Activated CD4-positive, alpha-beta memory T cell treated with anti-CD3 and anti-CD28 coated beads, Interleukin-2, amount 10 ng/mL, durations not matched to agents 7 days and 5 days (primary cell): Measurements from ENCODE around the gene C3orf20. TPM values are rescaled to one million over a fixed set of nuclear protein-coding genes. Genes with fewer than 3 reads are reported as not detected.

Experiments
- CTCF ChIA-PET: fragments of 350-600 bp; sonication (Branson Sonifier 250); formaldehyde crosslinking; loops from one replicate; lab custom pipeline; 2021; ENCODE audit warnings: antibody characterized with exemption, inconsistent platforms; lab: Charles Lee
- POLR2A ChIA-PET: fragments of 350-600 bp; sonication (Branson Sonifier 250); formaldehyde crosslinking; loops from one replicate; lab custom pipeline; 2021; ENCODE audit warnings: antibody characterized with exemption; lab: Charles Lee
- DNase-seq: peaks from one replicate; pipeline ENCODE4 v3.0.0-alpha.2; 2020
- H3K27ac Mint-ChIP-seq: one replicate; pipeline ENCODE4 v1.8.0; 2021; ENCODE audit warnings: mild to moderate bottlenecking, mixed read lengths
- H3K27me3 Mint-ChIP-seq: one replicate; pipeline ENCODE4 v1.8.0; 2021; ENCODE audit warnings: mixed read lengths
- H3K36me3 Mint-ChIP-seq: one replicate; pipeline ENCODE4 v1.8.0; 2021; ENCODE audit warnings: low read depth, mixed read lengths
- H3K4me1 Mint-ChIP-seq: one replicate; pipeline ENCODE4 v1.8.0; 2021; ENCODE audit warnings: mixed read lengths
- H3K4me3 Mint-ChIP-seq: one replicate; pipeline ENCODE4 v1.8.0; 2021; ENCODE audit warnings: mild to moderate bottlenecking, mixed read lengths
- H3K9me3 Mint-ChIP-seq: one replicate; pipeline ENCODE4 v1.8.0; 2021; ENCODE audit warnings: mixed read lengths
- total RNA-seq, 2 experiments: library from RNA; stranded (reverse); gene quantifications; one replicate each; pipeline ENCODE4 v1.2.3, GENCODE V29; 2021

The C3orf20 gene
- total RNA-seq, 2 experiments from 2014 or later = 0.23 TPM; not detected in 1

DNA sequence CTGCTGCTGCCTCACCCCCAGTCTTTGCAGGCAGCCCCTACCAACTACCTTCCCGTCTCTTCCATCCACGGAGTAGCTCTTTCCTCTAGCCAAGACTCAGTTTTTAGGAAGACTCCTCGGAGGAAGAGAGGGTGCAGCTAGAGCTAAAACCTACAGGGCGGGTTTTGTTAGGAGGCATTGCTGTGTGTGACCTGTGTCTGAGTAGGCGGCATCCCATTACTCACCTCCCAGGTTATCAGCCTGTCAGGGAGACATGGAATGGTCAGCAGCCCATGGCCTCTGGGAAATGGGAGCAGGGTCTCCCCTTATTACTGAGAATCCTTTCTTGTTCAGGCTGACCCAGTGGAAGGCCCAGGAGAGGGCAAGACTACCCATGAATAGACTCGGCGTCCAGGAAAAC is 100.1 kb downstream of the C3orf20 start:
- ChIA-PET CTCF (interaction anchor here (1.1 kb wide), 1 partner anchor 146 kb away, joined by 3 read pairs; no protein-coding TSS in a partner anchor), POLR2A (no interaction called here)
- H3K9me3 Mint-ChIP-seq = peaks cover 5% of the 10 kb centered on the region
- peaks cover 12% of the 10 kb centered on the region for H3K27me3 Mint-ChIP-seq
- no peak overlapping the region for H3K27ac Mint-ChIP-seq
- no peaks in the 10 kb centered on the region for H3K36me3 Mint-ChIP-seq
- DNase-seq = peak; percentile 6
- H3K4me3 Mint-ChIP-seq = no peak overlapping the region
- H3K4me1 Mint-ChIP-seq = no peaks in the 10 kb centered on the region

DNA sequence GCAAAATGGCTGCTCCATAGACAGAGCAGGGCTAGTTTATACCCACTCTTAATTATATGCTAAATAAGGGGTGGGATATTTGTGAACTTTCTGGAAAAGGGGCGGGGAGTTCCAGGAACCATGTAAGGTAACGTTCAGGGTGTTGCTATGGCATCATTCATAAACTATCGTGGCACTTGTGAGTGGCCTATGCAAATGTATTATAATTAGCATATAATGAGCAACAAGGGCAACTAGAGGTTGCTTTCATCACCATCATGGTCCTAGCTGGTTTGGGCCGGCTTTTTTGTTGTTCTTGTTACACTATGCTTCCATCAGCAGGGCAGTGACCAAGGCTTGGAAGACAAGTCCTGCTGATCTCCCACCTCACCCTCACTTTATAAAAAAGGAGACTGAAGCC is 100.6 kb downstream of the C3orf20 start:
- Mint-ChIP-seq H3K9me3 (peaks cover 5% of the 10 kb centered on the region), H3K36me3 (no peaks in the 10 kb centered on the region), H3K27ac (no peak overlapping the region), H3K4me1 (no peaks in the 10 kb centered on the region), H3K27me3 (peaks cover 16% of the 10 kb centered on the region), H3K4me3 (no peak overlapping the region)
- ChIA-PET POLR2A (no interaction called here), CTCF (interaction anchor here (1.1 kb wide), 1 partner anchor 146 kb away, joined by 3 read pairs; no protein-coding TSS in a partner anchor)
- DNase-seq = no peak

DNA sequence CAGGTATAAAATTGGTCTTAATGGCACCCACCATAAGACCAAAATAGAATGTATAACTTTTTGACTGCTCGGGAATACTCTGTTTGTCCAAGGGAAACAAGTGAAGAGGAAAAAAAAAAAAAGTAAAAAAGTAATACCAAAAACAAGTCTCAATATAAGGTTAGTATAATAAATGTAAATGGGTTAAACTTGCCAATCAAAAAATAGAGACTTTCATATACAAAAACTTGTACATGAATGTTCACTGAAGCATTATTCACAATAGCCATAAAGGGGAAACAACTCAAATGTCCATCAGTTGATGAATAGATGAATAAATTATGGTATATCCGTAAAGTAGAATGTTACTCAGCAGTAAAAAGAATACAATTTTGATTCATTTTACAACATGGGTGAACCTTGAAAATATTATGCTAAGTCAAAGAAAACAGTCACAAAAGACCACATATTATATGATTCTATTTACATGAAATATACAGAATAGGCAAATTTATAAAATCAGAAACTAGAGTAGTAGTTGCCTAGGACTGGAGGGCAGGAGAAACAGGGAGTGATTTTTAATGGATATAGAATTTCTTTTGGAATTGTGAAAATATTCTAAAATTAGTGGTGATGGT is 104.2 kb downstream of the C3orf20 start:
- peaks cover 29% of the 10 kb centered on the region for H3K27me3 Mint-ChIP-seq
- H3K36me3 Mint-ChIP-seq = no peaks in the 10 kb centered on the region
- H3K4me3 Mint-ChIP-seq = no peak overlapping the region
- H3K27ac Mint-ChIP-seq = no peak overlapping the region
- no peak for DNase-seq
- peaks cover 5% of the 10 kb centered on the region for H3K9me3 Mint-ChIP-seq
- POLR2A ChIA-PET = interaction anchor here (1.2 kb wide), 1 partner anchor 13 kb away, joined by 4 read pairs; no protein-coding TSS in a partner anchor
- H3K4me1 Mint-ChIP-seq = no peaks in the 10 kb centered on the region
- CTCF ChIA-PET = no interaction called here

DNA sequence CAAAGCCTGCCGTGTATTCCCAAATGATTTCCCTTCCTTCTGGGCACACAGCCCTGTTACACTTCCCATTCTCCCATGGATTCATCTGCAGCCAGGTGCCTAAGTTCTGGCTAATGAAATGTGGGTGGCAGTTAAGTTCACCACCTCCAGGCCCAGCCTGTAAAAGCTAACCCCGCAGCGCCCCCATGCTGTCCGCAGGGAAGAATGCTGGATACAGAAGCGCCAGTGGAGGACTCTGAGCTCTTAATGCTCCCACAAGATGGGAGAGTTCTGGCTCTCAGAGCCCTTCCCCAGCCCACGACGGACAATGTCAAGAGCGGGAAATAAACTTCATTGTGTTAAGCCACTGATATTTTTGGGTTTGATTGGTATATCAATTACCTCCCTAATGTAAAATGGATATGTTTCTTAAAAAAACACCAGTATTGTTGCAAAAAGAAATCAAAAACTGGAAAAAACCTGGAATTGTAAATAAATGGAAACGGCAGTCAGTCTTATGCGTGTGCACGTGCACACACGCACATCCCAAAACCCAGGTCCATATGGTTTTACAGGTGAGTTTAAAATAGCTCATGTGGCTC is 106.1 kb downstream of the C3orf20 start:
- DNase-seq = peak; percentile 46
- Mint-ChIP-seq H3K27me3 (peaks cover 28% of the 10 kb centered on the region), H3K9me3 (peaks cover 5% of the 10 kb centered on the region), H3K4me1 (no peaks in the 10 kb centered on the region), H3K4me3 (no peak overlapping the region), H3K36me3 (no peaks in the 10 kb centered on the region), H3K27ac (no peak overlapping the region)
- ChIA-PET CTCF (interaction anchor here (0.8 to 2.1 kb wide), 12 partner anchors 10 to 146 kb away, joined by 3 to 12 read pairs (median 4); partner anchors contain the start of gene C3orf20), POLR2A (no interaction called here)

- H3K27ac Mint-ChIP-seq = no peak overlapping the region
- CTCF ChIA-PET = no interaction called here
- H3K4me1 Mint-ChIP-seq = no peaks in the 10 kb centered on the region
- POLR2A ChIA-PET = no interaction called here
- H3K4me3 Mint-ChIP-seq = no peak overlapping the region
- peaks cover 5% of the 10 kb centered on the region for H3K9me3 Mint-ChIP-seq
- H3K36me3 Mint-ChIP-seq = no peaks in the 10 kb centered on the region
- peaks cover 27% of the 10 kb centered on the region for H3K27me3 Mint-ChIP-seq
- DNase-seq = no peak
These were observed 108.6 kb downstream of the C3orf20 start for GRCh38 chr3:14783480-14784086.

DNA sequence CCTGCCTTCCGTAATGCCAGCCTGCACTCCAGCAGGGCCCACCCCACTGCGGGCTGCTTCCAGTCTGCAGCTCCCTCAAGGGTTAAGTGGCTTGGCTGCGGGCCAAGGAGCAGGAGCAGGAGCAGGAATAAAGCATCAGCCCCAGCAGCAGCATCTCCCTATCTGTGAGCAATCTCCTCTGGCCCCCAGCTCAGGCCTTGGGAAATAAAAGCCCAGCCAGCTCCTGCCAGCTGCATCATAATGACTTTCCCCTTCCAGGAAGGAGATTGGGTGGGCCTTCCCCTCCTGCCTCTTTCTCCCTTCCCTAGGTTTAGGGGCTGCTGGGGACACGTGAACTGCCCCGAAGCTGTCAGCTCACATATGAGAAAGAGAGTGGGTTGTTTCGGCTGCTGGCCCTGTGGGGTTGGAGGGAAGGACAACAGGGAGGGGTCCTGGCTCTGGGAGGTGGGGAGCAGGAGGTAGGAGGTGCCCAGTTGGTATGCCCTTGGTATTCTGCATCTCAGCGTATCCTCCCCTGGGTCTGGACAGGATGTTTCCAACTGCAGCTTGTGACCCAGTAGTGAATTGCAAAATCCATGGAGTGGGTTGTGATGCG is 109.2 kb downstream of the C3orf20 start:
- CTCF ChIA-PET = no interaction called here
- Mint-ChIP-seq H3K36me3 (no peaks in the 10 kb centered on the region), H3K4me3 (no peak overlapping the region), H3K9me3 (no peaks in the 10 kb centered on the region), H3K4me1 (peaks cover 2% of the 10 kb centered on the region), H3K27me3 (peaks cover 24% of the 10 kb centered on the region), H3K27ac (no peak overlapping the region)
- no peak for DNase-seq
- POLR2A ChIA-PET = no interaction called here

DNA sequence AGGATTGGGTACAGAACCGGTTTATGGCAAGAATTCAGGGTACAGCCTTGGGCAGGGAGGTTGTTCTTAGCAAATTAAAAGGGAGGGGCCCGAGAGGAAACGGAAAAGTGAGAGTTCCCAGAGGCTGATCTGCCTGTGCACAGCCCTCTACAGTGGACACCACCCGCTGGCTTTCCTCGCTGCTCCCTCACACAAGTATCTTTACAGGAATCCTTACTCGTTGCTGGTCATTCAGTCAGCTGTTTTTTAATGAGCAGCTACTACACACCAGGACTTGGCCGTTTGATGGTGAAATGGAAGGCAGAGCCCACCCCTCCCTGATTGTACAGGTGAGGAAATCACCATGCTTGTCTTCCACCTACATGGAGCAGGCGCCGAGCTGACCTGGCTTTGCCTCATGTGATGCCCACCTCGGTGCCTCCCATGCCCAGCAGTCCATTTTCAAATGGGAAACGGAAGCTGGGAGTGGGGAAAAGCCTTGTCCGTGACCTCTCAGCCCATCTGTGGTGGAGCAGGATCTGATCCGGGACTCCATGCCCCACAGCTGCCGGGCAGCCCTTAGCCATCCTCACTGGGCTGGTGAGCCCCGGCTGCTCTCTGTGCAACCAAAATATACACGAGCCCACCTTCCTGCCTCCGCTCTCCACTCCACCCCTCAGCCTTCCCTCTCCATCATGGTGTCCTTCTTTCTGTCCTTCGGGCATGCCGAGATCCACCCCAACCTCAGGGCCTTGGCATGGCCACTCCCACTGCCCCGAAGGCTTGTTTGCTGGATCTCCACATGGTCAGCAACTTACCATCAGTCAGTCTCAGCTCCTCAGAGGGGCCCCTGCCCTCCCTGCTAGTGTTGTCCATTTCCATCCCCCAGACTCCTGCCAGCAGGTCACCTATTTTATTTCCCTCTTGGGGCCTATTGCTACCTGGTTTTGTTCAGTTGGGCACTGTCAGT is 110.5 kb downstream of the C3orf20 start:
- DNase-seq = no peak
- ChIA-PET POLR2A (no interaction called here), CTCF (no interaction called here)
- no peak overlapping the region for H3K27ac Mint-ChIP-seq
- H3K4me1 Mint-ChIP-seq = peaks cover 2% of the 10 kb centered on the region
- no peak overlapping the region for H3K4me3 Mint-ChIP-seq
- H3K9me3 Mint-ChIP-seq = no peaks in the 10 kb centered on the region
- H3K27me3 Mint-ChIP-seq = peaks cover 24% of the 10 kb centered on the region
- H3K36me3 Mint-ChIP-seq = no peaks in the 10 kb centered on the region

DNA sequence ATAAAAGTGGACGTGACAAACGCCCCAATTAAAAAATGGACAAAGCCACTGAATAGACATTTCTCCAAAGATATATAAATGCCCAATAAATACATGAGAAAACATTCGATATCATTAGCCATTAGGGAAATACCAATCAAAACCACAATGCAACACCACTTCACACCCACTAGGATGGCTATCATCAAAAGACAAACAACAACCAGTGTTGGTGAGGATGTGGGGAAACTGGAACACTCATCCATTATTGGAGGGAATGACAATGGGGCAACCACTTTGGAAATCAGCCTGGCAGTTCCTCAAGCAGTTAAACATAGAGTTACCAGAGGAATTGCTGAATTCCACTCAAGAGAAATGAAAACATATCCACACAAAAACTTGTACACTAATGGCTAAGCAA is 111.4 kb downstream of the C3orf20 start:
- no peaks in the 10 kb centered on the region for H3K36me3 Mint-ChIP-seq
- H3K27ac Mint-ChIP-seq = no peak overlapping the region
- no peak for DNase-seq
- ChIA-PET CTCF (no interaction called here), POLR2A (no interaction called here)
- peaks cover 2% of the 10 kb centered on the region for H3K4me1 Mint-ChIP-seq
- no peak overlapping the region for H3K4me3 Mint-ChIP-seq
- H3K27me3 Mint-ChIP-seq = peaks cover 25% of the 10 kb centered on the region
- no peaks in the 10 kb centered on the region for H3K9me3 Mint-ChIP-seq

- CTCF ChIA-PET = interaction anchor here (1.0 kb wide), 1 partner anchor 134 kb away, joined by 3 read pairs; no protein-coding TSS in a partner anchor
- POLR2A ChIA-PET = no interaction called here
- DNase-seq = no peak
- Mint-ChIP-seq H3K4me1 (peaks cover 2% of the 10 kb centered on the region), H3K27me3 (peaks cover 20% of the 10 kb centered on the region), H3K4me3 (no peak overlapping the region), H3K9me3 (no peaks in the 10 kb centered on the region), H3K36me3 (no peaks in the 10 kb centered on the region), H3K27ac (no peak overlapping the region)
These were observed 112.7 kb downstream of the C3orf20 start for GRCh38 chr3:14787630-14788029.

GRCh38 chr3:14788644-14789043 is 113.7 kb downstream of the C3orf20 start:
- peaks cover 21% of the 10 kb centered on the region for H3K27me3 Mint-ChIP-seq
- no peaks in the 10 kb centered on the region for H3K36me3 Mint-ChIP-seq
- no peak overlapping the region for H3K27ac Mint-ChIP-seq
- ChIA-PET CTCF (interaction anchor here (0.8 to 1.3 kb wide), 2 partner anchors 133 to 135 kb away, joined by 3 to 6 read pairs; no protein-coding TSS in a partner anchor), POLR2A (no interaction called here)
- H3K9me3 Mint-ChIP-seq = no peaks in the 10 kb centered on the region
- DNase-seq = no peak
- peaks cover 2% of the 10 kb centered on the region for H3K4me1 Mint-ChIP-seq
- H3K4me3 Mint-ChIP-seq = no peak overlapping the region

GRCh38 chr3:14789221-14789620 is 114.3 kb downstream of the C3orf20 start:
- no peak overlapping the region for H3K27ac Mint-ChIP-seq
- no peak for DNase-seq
- no peaks in the 10 kb centered on the region for H3K9me3 Mint-ChIP-seq
- ChIA-PET CTCF (interaction anchor here (0.8 to 1.3 kb wide), 2 partner anchors 132 to 134 kb away, joined by 3 to 6 read pairs; no protein-coding TSS in a partner anchor), POLR2A (no interaction called here)
- peaks cover 21% of the 10 kb centered on the region for H3K27me3 Mint-ChIP-seq
- peaks cover 2% of the 10 kb centered on the region for H3K4me1 Mint-ChIP-seq
- H3K4me3 Mint-ChIP-seq = no peak overlapping the region
- no peaks in the 10 kb centered on the region for H3K36me3 Mint-ChIP-seq

- H3K27me3 Mint-ChIP-seq = peaks cover 24% of the 10 kb centered on the region
- no peak for DNase-seq
- no peak overlapping the region for H3K27ac Mint-ChIP-seq
- no peaks in the 10 kb centered on the region for H3K36me3 Mint-ChIP-seq
- no peak overlapping the region for H3K4me3 Mint-ChIP-seq
- ChIA-PET CTCF (interaction anchor here (1.2 to 1.6 kb wide), 4 partner anchors 9 to 134 kb away, joined by 3 to 21 read pairs (median 4); no protein-coding TSS in a partner anchor), POLR2A (no interaction called here)
- H3K4me1 Mint-ChIP-seq = peaks cover 2% of the 10 kb centered on the region
- H3K9me3 Mint-ChIP-seq = no peaks in the 10 kb centered on the region
These were observed 114.8 kb downstream of the C3orf20 start for GRCh38 chr3:14789640-14790285.
